NCI-H345 treated with DMSO at 0.1 percent for 48 hours (cell line): ENCODE measurements around the gene ABHD5.
A peak's percentile ranks its signal among the peaks of the same experiment; 100 is the strongest.

Source experiments
- DNase-seq: peaks from one replicate; lab custom pipeline; 2025; ENCODE audit not compliant: unreplicated experiment; lab: John Stamatoyannopoulos, UW

Gene ABHD5

GRCh38 chr3:43684944-43685343, 5.8 kb upstream of the ABHD5 start:
- DNase-seq, result no peak

- no peak for DNase-seq
Measured at GRCh38 chr3:43685921-43686320, 4.8 kb upstream of the ABHD5 start.

- DNase-seq, result no peak
Measured at GRCh38 chr3:43686333-43686699, 4.4 kb upstream of the ABHD5 start.

- DNase-seq, result no peak
Measured at GRCh38 chr3:43686700-43687498, 3.8 kb upstream of the ABHD5 start.

GRCh38 chr3:43687499-43687811, 3.3 kb upstream of the ABHD5 start:
- DNase-seq, result no peak

GRCh38 chr3:43688245-43688650, 2.5 kb upstream of the ABHD5 start:
- DNase-seq, result no peak

- DNase-seq, result no peak
Measured at GRCh38 chr3:43689166-43689565, 1.6 kb upstream of the ABHD5 start.

- peak; percentile 26 for DNase-seq
Measured at GRCh38 chr3:43689766-43690399, 855 bp upstream of the ABHD5 start.

GRCh38 chr3:43691120-43691995, 620 bp downstream of the ABHD5 start:
- DNase-seq, result peak; percentile 17

GRCh38 chr3:43692085-43692855, 1.5 kb downstream of the ABHD5 start:
- DNase-seq, result no peak

GRCh38 chr3:43692971-43693370, 2.2 kb downstream of the ABHD5 start:
- DNase-seq, result no peak

GRCh38 chr3:43693594-43693993, 2.9 kb downstream of the ABHD5 start:
- no peak for DNase-seq

GRCh38 chr3:43695443-43695842, 4.7 kb downstream of the ABHD5 start:
- no peak for DNase-seq

- no peak for DNase-seq
Measured at GRCh38 chr3:43695863-43696262, 5.1 kb downstream of the ABHD5 start.

GRCh38 chr3:43696441-43696840, 5.7 kb downstream of the ABHD5 start:
- no peak for DNase-seq

- no peak for DNase-seq
Measured at GRCh38 chr3:43696881-43697280, 6.1 kb downstream of the ABHD5 start.

- no peak for DNase-seq
Measured at GRCh38 chr3:43699864-43700263, 9.1 kb downstream of the ABHD5 start.

- no peak for DNase-seq
Measured at GRCh38 chr3:43704697-43705096, 14.0 kb downstream of the ABHD5 start.

- DNase-seq, result no peak
Measured at GRCh38 chr3:43706342-43706741, 15.6 kb downstream of the ABHD5 start.

GRCh38 chr3:43707266-43707665, 16.5 kb downstream of the ABHD5 start:
- DNase-seq, result no peak

GRCh38 chr3:43707998-43708397, 17.3 kb downstream of the ABHD5 start:
- no peak for DNase-seq
